CD14-positive monocyte (primary cell): ENCODE results near the gene JARID2. TPM values are rescaled to one million over a fixed set of nuclear protein-coding genes. Genes with fewer than 3 reads are reported as not detected.

Experiments used
- DNase-seq, 3 donors: peaks; one replicate each; pipeline ENCODE4 v3.0.0-alpha.2; 2011 to 2022
- H2AFZ ChIP-seq: 2 replicates; pipeline ENCODE4 v1.6.0; 2012; ENCODE audit warnings: mild to moderate bottlenecking, low read depth, low read length, inconsistent platforms; ENCODE audit not compliant: insufficient read depth, poor library complexity, severe bottlenecking
- H3K27ac ChIP-seq, 2 donors: 1 replicate in 1 of 2; 2 replicates in 1 of 2; pipeline ENCODE4 v1.5.1; 2012 to 2013; ENCODE audit warnings: low read length in 2 of 2, control low read depth in 1 of 2, inconsistent platforms in 1 of 2, low read depth in 1 of 2, mild to moderate bottlenecking in 1 of 2
- H3K27me3 ChIP-seq, 2 donors: one replicate each; pipeline versions ENCODE4 v1.6.0 to v1.6.1; 2011 to 2013; ENCODE audit warnings: low read length in 2 of 2; ENCODE audit not compliant: control insufficient read depth in 2 of 2, insufficient read depth in 2 of 2
- H3K36me3 ChIP-seq, 2 donors: replicated peaks in 1 of 2; 1 replicate in 1 of 2; 2 replicates in 1 of 2; pipeline versions ENCODE4 v1.5.1 to v1.6.1; 2012 to 2013; ENCODE audit warnings: low read length in 2 of 2, control low read depth in 1 of 2, inconsistent platforms in 1 of 2, mild to moderate bottlenecking in 1 of 2; ENCODE audit not compliant: insufficient read depth in 2 of 2, control insufficient read depth in 1 of 2
- H3K4me1 ChIP-seq, 2 donors: 1 replicate in 1 of 2; 2 replicates in 1 of 2; pipeline versions ENCODE4 v1.5.1 to v1.6.1; 2012 to 2013; ENCODE audit warnings: low read length in 2 of 2, control low read depth in 1 of 2, inconsistent platforms in 1 of 2, mild to moderate bottlenecking in 1 of 2, moderate library complexity in 1 of 2; ENCODE audit not compliant: insufficient read depth in 2 of 2, control insufficient read depth in 1 of 2
- H3K4me2 ChIP-seq: replicated peaks from 2 replicates; pipeline ENCODE3; 2012; ENCODE audit warnings: low read length, moderate library complexity, mild to moderate bottlenecking; ENCODE audit not compliant: poor library complexity, severe bottlenecking; ENCODE audit errors: extremely low read depth
- H3K4me3 ChIP-seq, 3 experiments: fragments of 200-600 bp in 1 of 3; sonication (generic) in 1 of 3; replicated peaks in 1 of 3; 1 replicate in 2 of 3; 2 replicates in 1 of 3; pipeline ENCODE4 v1.5.1; 2011 to 2013; ENCODE audit warnings: low read length in 3 of 3, mild to moderate bottlenecking in 3 of 3, control low read depth in 2 of 3, low read depth in 2 of 3, inconsistent platforms in 1 of 3, moderate library complexity in 1 of 3
- H3K79me2 ChIP-seq: 2 replicates; pipeline ENCODE4 v1.6.0; 2012; ENCODE audit warnings: mild to moderate bottlenecking, control low read depth, inconsistent platforms, low read length, moderate library complexity; ENCODE audit not compliant: insufficient read depth
- H3K9ac ChIP-seq: 2 replicates; pipeline ENCODE4 v1.6.0; 2017; ENCODE audit warnings: low read length, mild to moderate bottlenecking; ENCODE audit not compliant: insufficient read depth, poor library complexity, severe bottlenecking
- H3K9me3 ChIP-seq, 2 donors: replicated peaks in 1 of 2; 1 replicate in 1 of 2; 2 replicates in 1 of 2; pipeline versions ENCODE4 v1.5.1 to v1.6.1; 2012 to 2013; ENCODE audit warnings: low read length in 2 of 2, control low read depth in 1 of 2; ENCODE audit not compliant: control insufficient read depth in 1 of 2, insufficient read depth in 1 of 2
- H4K20me1 ChIP-seq: 2 replicates; pipeline ENCODE4 v1.6.0; 2012; ENCODE audit warnings: mild to moderate bottlenecking, low read length, control low read depth, moderate library complexity; ENCODE audit not compliant: insufficient read depth
- H3K27ac Mint-ChIP-seq, 7 donors: one replicate each; pipeline ENCODE4 v1.8.0; 2020; ENCODE audit warnings: mild to moderate bottlenecking in 7 of 7, mixed read lengths in 7 of 7, moderate library complexity in 6 of 7, inconsistent platforms in 2 of 7
- H3K27me3 Mint-ChIP-seq, 3 donors: one replicate each; pipeline ENCODE4 v1.8.0; 2021 to 2022; ENCODE audit warnings: low read depth in 3 of 3, mild to moderate bottlenecking in 3 of 3, mixed read lengths in 3 of 3, moderate library complexity in 3 of 3, inconsistent platforms in 1 of 3
- H3K36me3 Mint-ChIP-seq, 2 donors: one replicate each; pipeline ENCODE4 v1.8.0; 2020; ENCODE audit warnings: mixed read lengths in 2 of 2, inconsistent platforms in 1 of 2, mild to moderate bottlenecking in 1 of 2
- H3K4me1 Mint-ChIP-seq: one replicate; pipeline ENCODE4 v1.8.0; 2020; ENCODE audit warnings: mild to moderate bottlenecking, mixed read lengths
- H3K4me3 Mint-ChIP-seq, 2 donors: one replicate each; pipeline ENCODE4 v1.8.0; 2020; ENCODE audit warnings: mild to moderate bottlenecking in 2 of 2, mixed read lengths in 2 of 2, moderate library complexity in 1 of 2
- H3K9me3 Mint-ChIP-seq, 7 donors: one replicate each; pipeline ENCODE4 v1.8.0; 2020 to 2022; ENCODE audit warnings: mixed read lengths in 7 of 7, mild to moderate bottlenecking in 6 of 7, moderate library complexity in 6 of 7, inconsistent platforms in 2 of 7
- WGBS: methylation state at CpG from one replicate; pipeline ENCODE4 v1.1.5; 2013; ENCODE audit warnings: missing lambda C conversion rate; ENCODE audit not compliant: insufficient coverage; 5-methylcytosine and 5-hydroxymethylcytosine counted together
- intact Hi-C, 2 donors: fragments of 100-400 bp; cut with micrococcal nuclease; formaldehyde crosslinking; loops; one replicate each; pipeline versions ENCODE4 v1.15.0 to v1.15.1; 2023
- polyA plus RNA-seq, 3 donors: library from polyadenylated mRNA; depleted of rRNA in 1 of 3; unstranded in 2 of 3; stranded (reverse) in 1 of 3; fragments of 300-500 nt in 2 of 3; fragments of >200 nt in 1 of 3; fragmentation: Illumina TruSeq in 2 of 3; gene quantifications; 1 replicate in 2 of 3; 2 replicates in 1 of 3; pipeline ENCODE4 v1.2.3, GENCODE V29; 2012 to 2021
- TF ChIP-seq, protein P1 (sequence below): fragments of 200-600 bp; IDR thresholded peaks from one replicate; pipeline ENCODE4 v1.8.0; 2022; ENCODE audit warnings: antibody characterized with exemption, mild to moderate bottlenecking

JARID2 gene
- polyA plus RNA-seq, 3 donors, result 6.8 to 17.5 (median 12.5) TPM

DNA sequence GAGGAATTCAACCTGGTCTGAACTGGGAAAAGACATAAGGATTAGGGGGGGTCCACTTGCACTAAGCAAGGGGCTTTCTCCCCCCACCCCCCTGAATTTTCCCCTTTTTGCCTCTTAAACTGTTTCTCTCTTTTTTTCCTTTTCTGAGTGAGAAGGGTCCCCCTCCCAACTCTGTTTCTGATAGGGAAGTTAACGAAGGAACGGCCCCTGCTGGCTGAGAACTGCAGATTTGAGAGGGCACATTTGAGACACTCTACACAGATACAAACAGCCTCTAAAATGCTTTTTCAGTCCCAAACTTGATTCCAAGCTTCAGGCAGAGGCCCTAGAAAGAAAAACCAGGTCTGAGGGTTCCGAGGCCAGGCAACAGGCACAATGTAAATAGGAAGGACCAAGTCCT is 91.7 kb downstream of the JARID2 start:
- peaks cover 75 to 78% of the 10 kb centered on the region in 2 donors for H3K4me1 ChIP-seq

GRCh38 chr6:15338476-15338875 is 92.6 kb downstream of the JARID2 start:
- no peaks in the 10 kb centered on the region for H3K36me3 ChIP-seq
- peak overlapping the region in 1 of 2 donors; percentile 62 for H3K27ac ChIP-seq
- no peak overlapping the region for H2AFZ ChIP-seq
- TF ChIP-seq, protein P1, sequence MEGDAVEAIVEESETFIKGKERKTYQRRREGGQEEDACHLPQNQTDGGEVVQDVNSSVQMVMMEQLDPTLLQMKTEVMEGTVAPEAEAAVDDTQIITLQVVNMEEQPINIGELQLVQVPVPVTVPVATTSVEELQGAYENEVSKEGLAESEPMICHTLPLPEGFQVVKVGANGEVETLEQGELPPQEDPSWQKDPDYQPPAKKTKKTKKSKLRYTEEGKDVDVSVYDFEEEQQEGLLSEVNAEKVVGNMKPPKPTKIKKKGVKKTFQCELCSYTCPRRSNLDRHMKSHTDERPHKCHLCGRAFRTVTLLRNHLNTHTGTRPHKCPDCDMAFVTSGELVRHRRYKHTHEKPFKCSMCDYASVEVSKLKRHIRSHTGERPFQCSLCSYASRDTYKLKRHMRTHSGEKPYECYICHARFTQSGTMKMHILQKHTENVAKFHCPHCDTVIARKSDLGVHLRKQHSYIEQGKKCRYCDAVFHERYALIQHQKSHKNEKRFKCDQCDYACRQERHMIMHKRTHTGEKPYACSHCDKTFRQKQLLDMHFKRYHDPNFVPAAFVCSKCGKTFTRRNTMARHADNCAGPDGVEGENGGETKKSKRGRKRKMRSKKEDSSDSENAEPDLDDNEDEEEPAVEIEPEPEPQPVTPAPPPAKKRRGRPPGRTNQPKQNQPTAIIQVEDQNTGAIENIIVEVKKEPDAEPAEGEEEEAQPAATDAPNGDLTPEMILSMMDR, result no peak
- H3K27me3 ChIP-seq, result no peaks in the 10 kb centered on the region
- Mint-ChIP-seq H3K36me3 (peaks cover 12 to 20% of the 10 kb centered on the region in 2 donors), H3K9me3 (peaks cover 0 to 2% (median 0%) of the 10 kb centered on the region in 7 donors), H3K4me3 (peak overlapping the region in 1 of 2 donors; percentile 63), H3K27me3 (peaks cover 0 to 2% (median 0%) of the 10 kb centered on the region in 3 donors), H3K27ac (peak overlapping the region; percentile 39 to 88 (median 69)), H3K4me1 (peaks cover 91% of the 10 kb centered on the region)
- peaks cover 77 to 84% of the 10 kb centered on the region in 2 donors for H3K4me1 ChIP-seq
- H3K9me3 ChIP-seq, result no peaks in the 10 kb centered on the region
- intact Hi-C loops, result no loop called here
- peaks cover 100% of the 10 kb centered on the region for H3K79me2 ChIP-seq
- H3K9ac ChIP-seq, result no peak overlapping the region
- peaks cover 100% of the 10 kb centered on the region for H4K20me1 ChIP-seq
- DNase-seq, result peak in 1 of 3 donors; percentile 32
- whole genome bisulfite sequencing, result 67% methylated on average over 1 of the region's 1 CpG
- H3K4me3 ChIP-seq, result no peak overlapping the region
- H3K4me2 ChIP-seq, result peak overlapping the region; percentile 40

More for the DNA sequence above, 91.7 kb downstream of the JARID2 start:
- Histone ChIP-seq H4K20me1 (peaks cover 100% of the 10 kb centered on the region), H2AFZ (no peak overlapping the region), H3K27ac (peak overlapping the region in 1 of 2 donors; percentile 62), H3K27me3 (no peaks in the 10 kb centered on the region), H3K9me3 (no peaks in the 10 kb centered on the region), H3K9ac (no peak overlapping the region), H3K79me2 (peaks cover 100% of the 10 kb centered on the region), H3K4me2 (peak overlapping the region; percentile 40), H3K4me3 (peak overlapping the region in 1 of 3 experiments; percentile 26), H3K36me3 (no peaks in the 10 kb centered on the region)
- Mint-ChIP-seq H3K27ac (peak overlapping the region; percentile 63 to 90 (median 80)), H3K4me1 (peaks cover 87% of the 10 kb centered on the region), H3K4me3 (peak overlapping the region; percentile 12 to 63), H3K27me3 (peaks cover 0 to 2% (median 0%) of the 10 kb centered on the region in 3 donors), H3K9me3 (peaks cover 0 to 2% (median 0%) of the 10 kb centered on the region in 7 donors), H3K36me3 (peaks cover 12 to 25% of the 10 kb centered on the region in 2 donors)
- intact Hi-C loops, result no loop called here
- no peak for DNase-seq
- TF ChIP-seq, protein P1, result no peak
- WGBS, result no CpG with 5 or more reads among the region's 3 CpGs
